ENCODE results near the gene ZBTB21. TPM values are rescaled to one million over a fixed set of nuclear protein-coding genes. Genes with fewer than 3 reads are reported as not detected.

ZBTB21 gene
- polyA plus RNA-seq, 3 donors: 4.7 to 7.2 (median 6.3) TPM

- no peak overlapping the region for H3K4me2 ChIP-seq (replicated peaks; ENCODE audit: extremely low read depth, low read length, poor library complexity, severe bottlenecking)
- H3K4me3 Mint-ChIP-seq: no peak overlapping the region
- H3K36me3 ChIP-seq (replicated peaks in 1 of 2; ENCODE audit: control insufficient read depth in 1 of 2, insufficient read depth in 2 of 2, low read length in 2 of 2): no peaks in the 10 kb centered on the region
- no peaks in the 10 kb centered on the region for H4K20me1 ChIP-seq (ENCODE audit: insufficient read depth, low read length)
- WGBS (ENCODE audit: insufficient coverage): 98% methylated on average over 9 of the region's 9 CpGs
- H2AFZ ChIP-seq (ENCODE audit: insufficient read depth, low read depth, low read length, poor library complexity, severe bottlenecking): no peak overlapping the region
- intact Hi-C loops (cut with micrococcal nuclease): no loop called here
- H3K36me3 Mint-ChIP-seq: no peaks in the 10 kb centered on the region
- no peaks in the 10 kb centered on the region for H3K79me2 ChIP-seq (ENCODE audit: insufficient read depth, low read length)
- peaks cover 9% of the 10 kb centered on the region for H3K4me1 Mint-ChIP-seq
- peak overlapping the region in 1 of 7 donors; percentile 7 for H3K27ac Mint-ChIP-seq
- no peak overlapping the region for H3K4me3 ChIP-seq (replicated peaks in 1 of 3; ENCODE audit: low read depth in 2 of 3, low read length in 3 of 3)
- H3K9ac ChIP-seq (ENCODE audit: insufficient read depth, low read length, poor library complexity, severe bottlenecking): no peak overlapping the region
- TF ChIP-seq, protein P1, sequence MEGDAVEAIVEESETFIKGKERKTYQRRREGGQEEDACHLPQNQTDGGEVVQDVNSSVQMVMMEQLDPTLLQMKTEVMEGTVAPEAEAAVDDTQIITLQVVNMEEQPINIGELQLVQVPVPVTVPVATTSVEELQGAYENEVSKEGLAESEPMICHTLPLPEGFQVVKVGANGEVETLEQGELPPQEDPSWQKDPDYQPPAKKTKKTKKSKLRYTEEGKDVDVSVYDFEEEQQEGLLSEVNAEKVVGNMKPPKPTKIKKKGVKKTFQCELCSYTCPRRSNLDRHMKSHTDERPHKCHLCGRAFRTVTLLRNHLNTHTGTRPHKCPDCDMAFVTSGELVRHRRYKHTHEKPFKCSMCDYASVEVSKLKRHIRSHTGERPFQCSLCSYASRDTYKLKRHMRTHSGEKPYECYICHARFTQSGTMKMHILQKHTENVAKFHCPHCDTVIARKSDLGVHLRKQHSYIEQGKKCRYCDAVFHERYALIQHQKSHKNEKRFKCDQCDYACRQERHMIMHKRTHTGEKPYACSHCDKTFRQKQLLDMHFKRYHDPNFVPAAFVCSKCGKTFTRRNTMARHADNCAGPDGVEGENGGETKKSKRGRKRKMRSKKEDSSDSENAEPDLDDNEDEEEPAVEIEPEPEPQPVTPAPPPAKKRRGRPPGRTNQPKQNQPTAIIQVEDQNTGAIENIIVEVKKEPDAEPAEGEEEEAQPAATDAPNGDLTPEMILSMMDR (IDR thresholded peaks at IDR 0.05): no peak
- H3K4me1 ChIP-seq (ENCODE audit: control insufficient read depth in 1 of 2, insufficient read depth in 2 of 2, low read length in 2 of 2): peaks cover 0 to 4% of the 10 kb centered on the region in 2 donors
- peaks cover 0 to 2% (median 0%) of the 10 kb centered on the region in 7 donors for H3K9me3 Mint-ChIP-seq
- DNase-seq: no peak
- H3K27me3 ChIP-seq (ENCODE audit: control insufficient read depth in 2 of 2, insufficient read depth in 2 of 2, low read length in 2 of 2): no peaks in the 10 kb centered on the region
- no peak overlapping the region for H3K27ac ChIP-seq (ENCODE audit: low read depth in 1 of 2, low read length in 2 of 2)
- no peaks in the 10 kb centered on the region for H3K9me3 ChIP-seq (replicated peaks in 1 of 2; ENCODE audit: control insufficient read depth in 1 of 2, insufficient read depth in 1 of 2, low read length in 2 of 2)
- H3K27me3 Mint-ChIP-seq (ENCODE audit: low read depth in 3 of 3): peaks cover 3 to 5% (median 4%) of the 10 kb centered on the region in 3 donors
Observed at GRCh38 chr21:42026082-42026435, 15.9 kb upstream of the ZBTB21 start.

DNA sequence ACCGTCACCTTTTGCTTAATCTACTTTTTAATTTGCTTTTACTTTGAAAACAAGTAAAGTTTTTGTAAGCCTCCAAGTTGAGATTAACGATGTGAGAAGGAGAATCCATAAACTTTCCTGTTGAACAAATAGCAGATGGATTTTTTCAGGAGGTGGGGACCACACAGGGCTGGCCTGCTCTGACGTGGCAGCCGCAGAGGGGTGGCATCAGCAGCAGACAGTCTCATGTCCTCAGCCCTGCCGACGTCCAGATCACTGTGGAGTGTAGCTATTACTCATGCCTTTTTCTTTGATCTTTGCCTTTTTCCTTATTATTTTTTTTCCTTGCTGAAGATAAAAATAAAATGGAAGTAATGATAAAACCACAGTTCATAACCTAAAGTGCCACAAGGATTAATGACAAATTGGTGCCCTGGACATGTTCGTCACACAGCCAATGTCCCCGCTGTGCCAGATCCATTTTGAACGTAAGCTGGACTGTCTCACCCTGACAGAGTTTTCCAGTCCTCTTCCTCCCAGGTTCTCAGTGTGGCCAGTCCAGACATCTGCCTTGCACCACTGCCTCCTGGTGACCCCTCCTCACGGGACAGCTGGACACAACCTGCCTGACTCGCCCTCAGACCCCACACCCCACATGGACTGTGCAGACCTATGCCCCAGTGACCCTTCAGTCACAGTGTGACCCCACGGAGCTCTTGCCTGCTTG is 15.4 kb upstream of the ZBTB21 start:
- intact Hi-C loops (cut with micrococcal nuclease): no loop called here
- H3K4me2 ChIP-seq (replicated peaks; ENCODE audit: extremely low read depth, low read length, poor library complexity, severe bottlenecking): no peak overlapping the region
- H3K4me1 ChIP-seq (ENCODE audit: control insufficient read depth in 1 of 2, insufficient read depth in 2 of 2, low read length in 2 of 2): peaks cover 0 to 4% of the 10 kb centered on the region in 2 donors
- Mint-ChIP-seq H3K4me1 (peaks cover 9% of the 10 kb centered on the region), H3K27me3 (ENCODE audit: low read depth in 3 of 3) (peaks cover 3 to 5% (median 4%) of the 10 kb centered on the region in 3 donors), H3K4me3 (no peak overlapping the region), H3K27ac (peak overlapping the region in 1 of 7 donors; percentile 25), H3K36me3 (no peaks in the 10 kb centered on the region), H3K9me3 (peaks cover 0 to 2% (median 0%) of the 10 kb centered on the region in 7 donors)
- DNase-seq: no peak
- no peak overlapping the region for H3K9ac ChIP-seq (ENCODE audit: insufficient read depth, low read length, poor library complexity, severe bottlenecking)
- no peaks in the 10 kb centered on the region for H3K79me2 ChIP-seq (ENCODE audit: insufficient read depth, low read length)
- H3K4me3 ChIP-seq (replicated peaks in 1 of 3; ENCODE audit: low read depth in 2 of 3, low read length in 3 of 3): no peak overlapping the region
- no peaks in the 10 kb centered on the region for H4K20me1 ChIP-seq (ENCODE audit: insufficient read depth, low read length)
- H3K9me3 ChIP-seq (replicated peaks in 1 of 2; ENCODE audit: control insufficient read depth in 1 of 2, insufficient read depth in 1 of 2, low read length in 2 of 2): no peaks in the 10 kb centered on the region
- TF ChIP-seq, protein P1 (IDR thresholded peaks at IDR 0.05): no peak
- H3K27ac ChIP-seq (ENCODE audit: low read depth in 1 of 2, low read length in 2 of 2): no peak overlapping the region
- H3K27me3 ChIP-seq (ENCODE audit: control insufficient read depth in 2 of 2, insufficient read depth in 2 of 2, low read length in 2 of 2): no peaks in the 10 kb centered on the region
- WGBS (ENCODE audit: insufficient coverage): 96% methylated on average over 9 of the region's 12 CpGs
- H3K36me3 ChIP-seq (replicated peaks in 1 of 2; ENCODE audit: control insufficient read depth in 1 of 2, insufficient read depth in 2 of 2, low read length in 2 of 2): no peaks in the 10 kb centered on the region
- H2AFZ ChIP-seq (ENCODE audit: insufficient read depth, low read depth, low read length, poor library complexity, severe bottlenecking): no peak overlapping the region

All from CD14-positive monocyte (primary cell).